Spleen (tissue), 11 donors: ENCODE measurements around the gene FOXF1. TPM values are rescaled to one million over a fixed set of nuclear protein-coding genes. Genes with fewer than 3 reads are reported as not detected.
A peak's percentile ranks its signal among the peaks of the same experiment; 100 is the strongest.

Source experiments
- DNase-seq: peaks from one replicate; pipeline ENCODE4 v3.0.0-alpha.2; 2020
- H3K27ac ChIP-seq, 8 donors: fragments of 200-600 bp; sonication (generic) in 7 of 8; 1 replicate in 4 of 8; 2 replicates in 4 of 8; pipeline versions ENCODE4 v1.5.0 to v1.8.0; 2016 to 2021; ENCODE audit warnings: inconsistent platforms in 4 of 8, mild to moderate bottlenecking in 4 of 8, moderate library complexity in 1 of 8
- H3K27me3 ChIP-seq, 7 donors: fragments of 200-600 bp; sonication (generic) in 6 of 7; replicated peaks in 1 of 7; 1 replicate in 4 of 7; 2 replicates in 3 of 7; pipeline versions ENCODE4 v1.5.0 to v1.8.0; 2016 to 2021; ENCODE audit warnings: inconsistent platforms in 3 of 7, mild to moderate bottlenecking in 1 of 7
- H3K36me3 ChIP-seq, 6 donors: fragments of 200-600 bp; sonication (generic) in 5 of 6; 1 replicate in 4 of 6; 2 replicates in 2 of 6; pipeline versions ENCODE4 v1.5.0 to v1.8.0; 2016 to 2021; ENCODE audit warnings: inconsistent platforms in 2 of 6
- H3K4me1 ChIP-seq, 6 donors: fragments of 200-600 bp; sonication (generic) in 5 of 6; 1 replicate in 3 of 6; 2 replicates in 3 of 6; pipeline versions ENCODE4 v1.5.0 to v1.8.0; 2016 to 2021; ENCODE audit warnings: inconsistent platforms in 3 of 6
- H3K4me3 ChIP-seq, 8 donors: fragments of 200-600 bp; sonication (generic) in 7 of 8; 1 replicate in 4 of 8; 2 replicates in 4 of 8; pipeline versions ENCODE4 v1.5.0 to v1.8.0; 2016 to 2021; ENCODE audit warnings: inconsistent platforms in 4 of 8, mild to moderate bottlenecking in 4 of 8, moderate library complexity in 2 of 8
- H3K9me3 ChIP-seq, 8 donors: fragments of 200-600 bp; sonication (generic) in 7 of 8; 1 replicate in 4 of 8; 2 replicates in 4 of 8; pipeline versions ENCODE4 v1.5.0 to v1.8.0; 2016 to 2021; ENCODE audit warnings: inconsistent platforms in 4 of 8
- POLR2A ChIP-seq, 3 donors: fragments of 450-650 bp; IDR thresholded peaks; one replicate each; pipeline ENCODE4 v1.5.1; 2017; ENCODE audit warnings: antibody characterized with exemption in 3 of 3, mild to moderate bottlenecking in 1 of 3
- POLR2AphosphoS5 ChIP-seq, 3 donors: sonication (generic); formaldehyde crosslinking; IDR thresholded peaks; one replicate each; pipeline ENCODE4 v1.5.1; 2017; ENCODE audit warnings: antibody characterized with exemption in 3 of 3
- WGBS, 5 donors: extraction: QIAGEN DNeasy Blood & Tissue Kit in 3 of 5; methylation state at CpG; one replicate each; pipeline versions ENCODE4 v1.1.5 to v1.1.7; 2013 to 2018; 5-methylcytosine and 5-hydroxymethylcytosine counted together
- intact Hi-C: fragments of 100-400 bp; cut with DNase I; formaldehyde crosslinking; loops from one replicate; pipeline ENCODE4 v1.15.0; 2023; ENCODE audit warnings: low total_unique reads
- polyA plus RNA-seq, 3 donors: library from polyadenylated mRNA; stranded (reverse); fragments of 200-250 nt; gene quantifications; one replicate each; pipeline ENCODE4 v1.2.1, GENCODE V29; 2013
- total RNA-seq, 7 donors: library from RNA; depleted of rRNA in 3 of 7; stranded (reverse); fragments of >200 nt in 3 of 7; fragmentation: NEBNext Ultra II Directional in 4 of 7; extraction: Animal tissue kit (Norgen Biotek cat#: 25700) in 4 of 7; gene quantifications; one replicate each; pipeline versions ENCODE4 v1.1.0 to v1.2.1, GENCODE V29; 2016 to 2021
- TF ChIP-seq, protein P1 (sequence below), 11 experiments: fragments of 200-600 bp in 7 of 11; fragments of 450-650 bp in 4 of 11; sonication (generic) in 4 of 11; IDR thresholded peaks in 8 of 11; conservative IDR thresholded peaks in 3 of 11; 1 replicate in 7 of 11; 2 replicates in 4 of 11; pipeline versions ENCODE4 v1.4.0 to v1.8.0; 2016 to 2021; ENCODE audit warnings: antibody characterized with exemption in 11 of 11, inconsistent platforms in 4 of 11, mild to moderate bottlenecking in 1 of 11
- donor health status: healthy with polysubstance abuse.
- donor health status: DM: no; HTN: no; CAD: no; lungs with moderate emphysema.
- donor health status: DM: no; HTN: no; CAD: no.
- donor health status: Bipolar disorder and iron deficiency.
- donor health status: healthy.
- donor health status: DM: no; HTN: no; CAD: no.
- donor health status: DM: yes; HTN: yes; CAD: no.

The FOXF1 gene
- total and polyA plus RNA-seq, 10 donors, result 0.33 to 2.2 (median 0.68) TPM

DNA sequence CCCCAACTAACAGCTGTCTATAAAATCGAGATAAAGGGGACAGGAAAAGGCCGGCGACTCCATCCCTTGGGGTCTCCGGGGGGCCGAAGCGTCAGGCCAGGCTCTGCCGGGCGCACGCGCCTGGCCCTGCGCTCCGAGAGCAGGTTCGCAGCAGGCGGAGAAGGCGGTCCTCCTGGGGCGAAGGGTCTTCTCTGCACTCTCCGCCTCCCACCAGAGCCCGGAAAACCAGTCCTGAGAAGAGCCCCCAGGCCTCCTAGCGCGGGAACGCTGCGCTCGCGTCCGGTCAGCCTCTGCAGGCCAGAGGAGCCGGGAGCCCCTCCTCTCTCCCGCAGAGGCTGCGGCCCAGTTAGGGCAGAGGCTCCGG is 5.1 kb downstream of the FOXF1 start:
- H3K36me3 ChIP-seq, result no peaks in the 10 kb centered on the region
- WGBS, 5 donors, result 13 to 33% (median 23%) methylated on average over 28 to 29 of the region's 29 CpGs
- intact Hi-C loops, result loop anchor here (5.0 kb wide), 2 partner anchors 173 to 698 kb away; no protein-coding TSS in a partner anchor
- peak overlapping the region in 1 of 8 donors; percentile 5 for H3K4me3 ChIP-seq
- TF ChIP-seq POLR2A (IDR thresholded peaks at IDR 0.05) (no peak), POLR2AphosphoS5 (IDR thresholded peaks at IDR 0.05) (no peak)
- TF ChIP-seq, protein P1, sequence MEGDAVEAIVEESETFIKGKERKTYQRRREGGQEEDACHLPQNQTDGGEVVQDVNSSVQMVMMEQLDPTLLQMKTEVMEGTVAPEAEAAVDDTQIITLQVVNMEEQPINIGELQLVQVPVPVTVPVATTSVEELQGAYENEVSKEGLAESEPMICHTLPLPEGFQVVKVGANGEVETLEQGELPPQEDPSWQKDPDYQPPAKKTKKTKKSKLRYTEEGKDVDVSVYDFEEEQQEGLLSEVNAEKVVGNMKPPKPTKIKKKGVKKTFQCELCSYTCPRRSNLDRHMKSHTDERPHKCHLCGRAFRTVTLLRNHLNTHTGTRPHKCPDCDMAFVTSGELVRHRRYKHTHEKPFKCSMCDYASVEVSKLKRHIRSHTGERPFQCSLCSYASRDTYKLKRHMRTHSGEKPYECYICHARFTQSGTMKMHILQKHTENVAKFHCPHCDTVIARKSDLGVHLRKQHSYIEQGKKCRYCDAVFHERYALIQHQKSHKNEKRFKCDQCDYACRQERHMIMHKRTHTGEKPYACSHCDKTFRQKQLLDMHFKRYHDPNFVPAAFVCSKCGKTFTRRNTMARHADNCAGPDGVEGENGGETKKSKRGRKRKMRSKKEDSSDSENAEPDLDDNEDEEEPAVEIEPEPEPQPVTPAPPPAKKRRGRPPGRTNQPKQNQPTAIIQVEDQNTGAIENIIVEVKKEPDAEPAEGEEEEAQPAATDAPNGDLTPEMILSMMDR (IDR thresholded peaks at IDR 0.05 in 8 of 11, conservative IDR thresholded peaks at IDR 0.05 in 3 of 11), result no peak
- no peak for DNase-seq
- no peak overlapping the region for H3K27ac ChIP-seq
- H3K4me1 ChIP-seq, result peaks cover 9 to 47% (median 28%) of the 10 kb centered on the region in 6 donors
- H3K27me3 ChIP-seq, result peaks cover 0 to 100% (median 81%) of the 10 kb centered on the region in 7 donors
- H3K9me3 ChIP-seq, result no peaks in the 10 kb centered on the region

DNA sequence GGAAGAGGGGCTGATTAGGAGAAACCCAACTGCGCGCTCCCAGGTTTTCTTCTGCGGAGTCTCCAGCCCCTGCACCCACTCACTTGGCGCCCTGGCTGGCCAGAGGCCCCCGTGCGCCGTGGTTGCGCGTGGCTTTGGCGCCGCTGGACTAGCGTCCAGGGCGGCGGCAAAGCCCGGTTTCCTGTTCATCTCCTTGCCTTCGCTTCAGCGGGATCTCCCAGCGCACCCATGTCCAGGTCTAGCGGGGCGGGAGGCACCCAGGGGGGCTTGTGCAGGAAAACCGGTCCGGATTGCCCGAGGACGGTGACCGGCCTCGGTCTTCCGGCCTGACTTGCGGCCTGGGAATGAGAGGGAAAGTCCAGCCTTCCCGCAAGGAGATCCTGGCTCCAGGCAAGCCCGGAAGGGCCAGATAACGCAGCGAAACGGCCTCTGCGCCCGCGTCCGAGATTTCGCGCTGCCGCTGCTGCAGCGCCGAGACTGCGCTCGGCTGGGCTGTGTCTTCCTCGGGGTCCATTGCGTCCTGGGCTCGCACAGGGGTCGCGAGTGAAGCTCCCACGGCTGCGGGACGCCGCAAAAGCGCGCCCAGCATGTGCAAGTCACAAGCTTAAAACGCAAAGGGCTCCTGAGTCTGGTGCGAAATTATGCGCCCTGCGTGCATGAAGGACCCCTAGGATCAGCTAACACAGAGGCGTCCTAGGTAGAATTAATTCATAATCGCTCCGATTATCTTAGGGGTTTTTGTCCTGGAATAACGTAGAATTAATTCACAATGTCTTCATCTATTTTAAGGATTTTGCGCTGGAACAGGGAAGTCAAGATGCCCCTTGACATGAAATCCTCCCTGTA is 5.7 kb downstream of the FOXF1 start:
- Histone ChIP-seq H3K27me3 (peaks cover 0 to 100% (median 80%) of the 10 kb centered on the region in 7 donors), H3K9me3 (no peaks in the 10 kb centered on the region), H3K4me1 (peaks cover 10 to 46% (median 24%) of the 10 kb centered on the region in 6 donors), H3K36me3 (no peaks in the 10 kb centered on the region), H3K27ac (no peak overlapping the region), H3K4me3 (peak overlapping the region in 2 of 8 donors; percentile 5 to 21)
- intact Hi-C loops, result loop anchor here (5.0 kb wide), 2 partner anchors 174 to 699 kb away; no protein-coding TSS in a partner anchor
- WGBS, 5 donors, result 7 to 34% (median 16%) methylated on average over 57 to 64 of the region's 64 CpGs
- TF ChIP-seq POLR2AphosphoS5 (IDR thresholded peaks at IDR 0.05) (no peak), POLR2A (IDR thresholded peaks at IDR 0.05) (no peak)
- TF ChIP-seq, protein P1 (IDR thresholded peaks at IDR 0.05 in 8 of 11, conservative IDR thresholded peaks at IDR 0.05 in 3 of 11), result no peak
- no peak for DNase-seq

DNA sequence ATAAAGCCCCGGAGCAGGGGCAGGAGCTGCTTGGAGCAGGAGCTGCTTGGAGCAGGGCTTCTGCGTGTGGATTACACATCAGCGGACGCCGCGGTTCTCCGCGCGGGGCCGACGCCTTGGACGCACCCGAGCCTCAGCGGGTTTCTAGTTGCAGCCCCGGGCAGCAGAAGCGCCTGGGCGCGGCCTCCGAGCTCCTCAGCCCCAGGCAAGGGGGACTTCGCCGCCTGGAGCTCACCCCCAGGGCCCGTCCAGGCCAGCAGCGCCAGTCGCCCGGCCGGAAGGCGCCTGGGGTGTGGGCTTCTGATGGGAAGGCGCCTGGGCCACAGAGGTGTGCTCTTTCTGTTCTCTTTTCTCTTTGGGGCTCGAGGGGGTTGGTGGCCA is 6.3 kb downstream of the FOXF1 start:
- no peaks in the 10 kb centered on the region for H3K36me3 ChIP-seq
- WGBS, 5 donors, result 8 to 40% (median 26%) methylated on average over 13 to 29 of the region's 29 CpGs
- no peak for DNase-seq
- no peak overlapping the region for H3K4me3 ChIP-seq
- H3K9me3 ChIP-seq, result no peaks in the 10 kb centered on the region
- H3K27me3 ChIP-seq, result peaks cover 0 to 100% (median 80%) of the 10 kb centered on the region in 7 donors
- H3K4me1 ChIP-seq, result peaks cover 10 to 39% (median 19%) of the 10 kb centered on the region in 6 donors
- H3K27ac ChIP-seq, result no peak overlapping the region
- intact Hi-C loops, result loop anchor here (5.0 kb wide), 2 partner anchors 174 to 699 kb away; no protein-coding TSS in a partner anchor
- TF ChIP-seq POLR2AphosphoS5 (IDR thresholded peaks at IDR 0.05) (no peak), POLR2A (IDR thresholded peaks at IDR 0.05) (no peak)

DNA sequence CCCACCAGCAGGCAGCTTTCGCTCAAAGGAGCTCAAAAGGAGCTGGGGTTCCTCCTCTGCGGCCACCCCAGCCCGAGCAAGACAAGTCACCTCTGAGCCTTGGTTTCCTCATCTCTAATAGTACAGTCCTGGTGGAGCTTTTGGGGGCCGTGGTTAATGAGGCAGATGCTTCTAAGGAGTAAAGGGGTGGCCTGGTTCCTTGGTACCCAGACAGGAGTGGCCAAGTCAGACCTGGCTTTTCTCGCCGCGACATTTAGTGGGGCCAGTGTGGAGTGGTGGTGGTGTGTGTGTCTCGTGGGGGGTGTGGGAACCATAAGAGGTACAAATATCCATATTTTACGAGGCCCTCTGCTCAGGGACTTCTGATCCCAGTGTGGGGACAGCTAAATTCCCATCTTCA is 6.7 kb downstream of the FOXF1 start:
- no peak for DNase-seq
- Histone ChIP-seq H3K27me3 (peaks cover 0 to 100% (median 79%) of the 10 kb centered on the region in 7 donors), H3K4me1 (peaks cover 10 to 35% (median 19%) of the 10 kb centered on the region in 6 donors), H3K4me3 (no peak overlapping the region), H3K9me3 (no peaks in the 10 kb centered on the region), H3K27ac (no peak overlapping the region), H3K36me3 (no peaks in the 10 kb centered on the region)
- TF ChIP-seq, protein P1 (IDR thresholded peaks at IDR 0.05 in 8 of 11, conservative IDR thresholded peaks at IDR 0.05 in 3 of 11), result no peak
- no peak for TF ChIP-seq POLR2A (IDR thresholded peaks at IDR 0.05)
- TF ChIP-seq POLR2AphosphoS5 (IDR thresholded peaks at IDR 0.05), result no peak
- WGBS, 5 donors, result 50 to 57% (median 55%) methylated on average over 9 of the region's 9 CpGs
- intact Hi-C loops, result loop anchor here (5.0 kb wide), 2 partner anchors 175 to 700 kb away; no protein-coding TSS in a partner anchor
